IPS DF 19.7 (cell line): ENCODE data around the gene MAST3.

ENCODE experiments used
- DNase-seq: peaks from one replicate; pipeline ENCODE4 v3.0.0-alpha.2; 2013; ENCODE audit warnings: low read depth, low spot score

MAST3 gene

GRCh38 chr19:18110609-18111232, 13.1 kb downstream of the MAST3 start:
- DNase-seq: no peak

- DNase-seq: no peak
Observed at GRCh38 chr19:18112989-18113478, 15.5 kb downstream of the MAST3 start.

- DNase-seq: no peak
Observed at GRCh38 chr19:18113827-18114226, 16.2 kb downstream of the MAST3 start.

GRCh38 chr19:18114483-18114882, 16.9 kb downstream of the MAST3 start:
- DNase-seq: no peak

- DNase-seq: no peak
Observed at GRCh38 chr19:18117364-18117691, 19.8 kb downstream of the MAST3 start.

- DNase-seq: no peak
Observed at GRCh38 chr19:18117692-18118378, 20.3 kb downstream of the MAST3 start.

- no peak for DNase-seq
Observed at GRCh38 chr19:18118420-18119012, 20.9 kb downstream of the MAST3 start.

- DNase-seq: no peak
Observed at GRCh38 chr19:18119013-18119716, 21.6 kb downstream of the MAST3 start.

- DNase-seq: no peak
Observed at GRCh38 chr19:18119717-18120105, 22.1 kb downstream of the MAST3 start.

- DNase-seq: no peak
Observed at GRCh38 chr19:18120127-18120526, 22.5 kb downstream of the MAST3 start.

GRCh38 chr19:18121166-18121565, 23.6 kb downstream of the MAST3 start:
- DNase-seq: no peak

- no peak for DNase-seq
Observed at GRCh38 chr19:18122424-18122823, 24.8 kb downstream of the MAST3 start.

- DNase-seq: no peak
Observed at GRCh38 chr19:18122860-18123795, 25.6 kb downstream of the MAST3 start.

- DNase-seq: no peak
Observed at GRCh38 chr19:18123819-18124218, 26.2 kb downstream of the MAST3 start.

- DNase-seq: no peak
Observed at GRCh38 chr19:18126097-18126496, 28.5 kb downstream of the MAST3 start.

GRCh38 chr19:18128044-18128443, 30.5 kb downstream of the MAST3 start:
- no peak for DNase-seq

- no peak for DNase-seq
Observed at GRCh38 chr19:18128805-18129204, 31.2 kb downstream of the MAST3 start.

GRCh38 chr19:18130523-18131242, 33.1 kb downstream of the MAST3 start:
- DNase-seq: no peak

GRCh38 chr19:18131841-18132596, 34.4 kb downstream of the MAST3 start:
- no peak for DNase-seq
